ENCODE data around the gene TAGLN3.
A peak's percentile ranks its signal among the peaks of the same experiment; 100 is the strongest.

Gene TAGLN3

GRCh38 chr3:111978583-111979433, 19.9 kb upstream of the TAGLN3 start, which contains the start of gene ABHD10:
Gene ABHD10, plus strand, starts transcription at chr3:111979026. Its CDS starts 36 bp downstream, at chr3:111979062.
- peak; percentile 90 to 94 for DNase-seq

GRCh38 chr3:111979434-111980038, 19.2 kb upstream of the TAGLN3 start:
- no peak for DNase-seq

GRCh38 chr3:111980716-111981456, 17.8 kb upstream of the TAGLN3 start:
- DNase-seq, result no peak

GRCh38 chr3:111981457-111981763, 17.3 kb upstream of the TAGLN3 start:
- DNase-seq, result no peak

GRCh38 chr3:111984636-111985298, 14.0 kb upstream of the TAGLN3 start:
- no peak for DNase-seq

GRCh38 chr3:111986800-111987199, 11.9 kb upstream of the TAGLN3 start:
- DNase-seq, result no peak

- peak in 1 of 2 donors; percentile 67 for DNase-seq
Observed at GRCh38 chr3:111989061-111989678, 9.6 kb upstream of the TAGLN3 start.

GRCh38 chr3:111993038-111993437, 5.7 kb upstream of the TAGLN3 start:
- no peak for DNase-seq

GRCh38 chr3:111999484-112000324, 982 bp downstream of the TAGLN3 start:
- peak in 1 of 2 donors; percentile 53 for DNase-seq

- DNase-seq, result no peak
Observed at GRCh38 chr3:112000367-112000771, 1.6 kb downstream of the TAGLN3 start.

- no peak for DNase-seq
Observed at GRCh38 chr3:112000966-112001365, 2.2 kb downstream of the TAGLN3 start.

GRCh38 chr3:112001526-112001925, 2.8 kb downstream of the TAGLN3 start:
- DNase-seq, result no peak

- no peak for DNase-seq
Observed at GRCh38 chr3:112002096-112002971, 3.6 kb downstream of the TAGLN3 start.

- no peak for DNase-seq
Observed at GRCh38 chr3:112003321-112004080, 4.8 kb downstream of the TAGLN3 start.

GRCh38 chr3:112004187-112004586, 5.5 kb downstream of the TAGLN3 start:
- no peak for DNase-seq

GRCh38 chr3:112004669-112005068, 5.9 kb downstream of the TAGLN3 start:
- no peak for DNase-seq

- DNase-seq, result no peak
Observed at GRCh38 chr3:112005091-112005672, 6.5 kb downstream of the TAGLN3 start.

- DNase-seq, result no peak
Observed at GRCh38 chr3:112007633-112008032, 8.9 kb downstream of the TAGLN3 start.

GRCh38 chr3:112009670-112010069, 10.9 kb downstream of the TAGLN3 start:
- no peak for DNase-seq
